MCF 10A (cell line): ENCODE results near the gene ATG12. TPM values are rescaled to one million over a fixed set of nuclear protein-coding genes. Genes with fewer than 3 reads are reported as not detected.

Experiments used
- BruUV-seq: library from RNA; stranded (reverse); fragments of 400-500 nt; replicated peaks from 2 replicates; lab custom pipeline; 2021; lab: Mats Ljungman, UMichigan
- CTCF ChIA-PET: fragments of 300-600 bp; sonication (Branson Sonifier 250); formaldehyde crosslinking; extraction: SDS; loops from one replicate; lab custom pipeline; 2021; ENCODE audit warnings: antibody characterized with exemption, inconsistent platforms; lab: Yijun Ruan, JAX
- POLR2A ChIA-PET: fragments of 300-600, 350-650 bp; sonication (Branson Sonifier 250); formaldehyde crosslinking; extraction: SDS; loops from one replicate; lab custom pipeline; 2020; ENCODE audit warnings: antibody characterized with exemption, inconsistent platforms; lab: Yijun Ruan, JAX
- DNase-seq: peaks from one replicate; pipeline ENCODE4 v3.0.0-alpha.2; 2018; ENCODE audit not compliant: unreplicated experiment
- H3K27ac Mint-ChIP-seq: one replicate; pipeline ENCODE4 v1.8.0; 2022; ENCODE audit warnings: mild to moderate bottlenecking, low read depth, mixed read lengths; ENCODE audit not compliant: unreplicated experiment
- H3K27me3 Mint-ChIP-seq: one replicate; pipeline ENCODE4 v1.8.0; 2022; ENCODE audit warnings: mixed read lengths; ENCODE audit not compliant: insufficient read depth, unreplicated experiment
- H3K36me3 Mint-ChIP-seq: one replicate; pipeline ENCODE4 v1.8.0; 2022; ENCODE audit warnings: mild to moderate bottlenecking, moderate library complexity, mixed read lengths; ENCODE audit not compliant: insufficient read depth, unreplicated experiment
- H3K4me1 Mint-ChIP-seq: one replicate; pipeline ENCODE4 v1.8.0; 2022; ENCODE audit warnings: mixed read lengths; ENCODE audit not compliant: insufficient read depth, unreplicated experiment
- H3K4me3 Mint-ChIP-seq: one replicate; pipeline ENCODE4 v1.8.0; 2022; ENCODE audit warnings: mild to moderate bottlenecking, moderate library complexity, mixed read lengths; ENCODE audit not compliant: unreplicated experiment
- H3K9me3 Mint-ChIP-seq: one replicate; pipeline ENCODE4 v1.8.0; 2022; ENCODE audit warnings: mixed read lengths; ENCODE audit not compliant: unreplicated experiment
- intact Hi-C: fragments of 100-400 bp; cut with micrococcal nuclease; formaldehyde crosslinking; loops from 2 replicates; pipeline ENCODE4 v1.14.1; 2022
- total RNA-seq: library from RNA; stranded (reverse); gene quantifications from 2 replicates; pipeline ENCODE4 v1.2.3, GENCODE V29; 2022
- TF ChIP-seq, protein P1 (sequence below): fragments of 200-600 bp; IDR thresholded peaks from one replicate; pipeline ENCODE4 v1.8.0; 2022; ENCODE audit warnings: antibody characterized with exemption, mild to moderate bottlenecking; ENCODE audit not compliant: unreplicated experiment

ATG12 gene
- total RNA-seq, 1 experiment from 2014 or later, result 42.6 TPM

DNA sequence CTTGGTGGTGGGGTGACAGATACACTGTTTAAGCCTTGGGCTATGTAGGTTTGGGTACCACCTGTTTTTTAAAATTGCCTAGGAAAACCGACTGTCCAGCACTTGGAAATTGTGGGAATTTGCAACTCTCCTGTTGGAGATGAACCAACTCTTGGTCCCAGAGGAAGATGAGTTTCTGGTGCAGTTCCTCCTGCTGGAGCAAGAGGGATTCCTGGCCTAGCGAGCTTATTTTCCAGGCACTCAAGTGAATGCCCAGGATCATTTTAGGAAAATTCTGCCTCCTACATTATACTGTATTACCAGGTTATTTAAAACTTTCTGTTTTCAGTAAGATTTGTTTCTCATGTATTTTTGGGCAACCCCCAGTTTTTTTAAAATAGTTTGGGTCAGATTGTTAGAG, 34.1 kb upstream of the ATG12 start:
- CTCF ChIA-PET, result interaction anchor here (0.7 kb wide), 1 partner anchor 50 kb away, joined by 3 read pairs; no protein-coding TSS in a partner anchor
- H3K27me3 Mint-ChIP-seq, result no peaks in the 10 kb centered on the region
- peaks cover 11% of the 10 kb centered on the region for H3K4me1 Mint-ChIP-seq
- H3K4me3 Mint-ChIP-seq, result no peak overlapping the region
- POLR2A ChIA-PET, result interaction anchor here (0.6 to 1.6 kb wide), 2 partner anchors 17 to 208 kb away, joined by 3 to 7 read pairs; no protein-coding TSS in a partner anchor
- no peaks in the 10 kb centered on the region for H3K9me3 Mint-ChIP-seq
- intact Hi-C loops, result no loop called here
- no peak overlapping the region for H3K27ac Mint-ChIP-seq
- peaks cover 23% of the 10 kb centered on the region for H3K36me3 Mint-ChIP-seq
- no TSS peak for BruUV-seq
- TF ChIP-seq, protein P1, sequence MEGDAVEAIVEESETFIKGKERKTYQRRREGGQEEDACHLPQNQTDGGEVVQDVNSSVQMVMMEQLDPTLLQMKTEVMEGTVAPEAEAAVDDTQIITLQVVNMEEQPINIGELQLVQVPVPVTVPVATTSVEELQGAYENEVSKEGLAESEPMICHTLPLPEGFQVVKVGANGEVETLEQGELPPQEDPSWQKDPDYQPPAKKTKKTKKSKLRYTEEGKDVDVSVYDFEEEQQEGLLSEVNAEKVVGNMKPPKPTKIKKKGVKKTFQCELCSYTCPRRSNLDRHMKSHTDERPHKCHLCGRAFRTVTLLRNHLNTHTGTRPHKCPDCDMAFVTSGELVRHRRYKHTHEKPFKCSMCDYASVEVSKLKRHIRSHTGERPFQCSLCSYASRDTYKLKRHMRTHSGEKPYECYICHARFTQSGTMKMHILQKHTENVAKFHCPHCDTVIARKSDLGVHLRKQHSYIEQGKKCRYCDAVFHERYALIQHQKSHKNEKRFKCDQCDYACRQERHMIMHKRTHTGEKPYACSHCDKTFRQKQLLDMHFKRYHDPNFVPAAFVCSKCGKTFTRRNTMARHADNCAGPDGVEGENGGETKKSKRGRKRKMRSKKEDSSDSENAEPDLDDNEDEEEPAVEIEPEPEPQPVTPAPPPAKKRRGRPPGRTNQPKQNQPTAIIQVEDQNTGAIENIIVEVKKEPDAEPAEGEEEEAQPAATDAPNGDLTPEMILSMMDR, result no peak
- no peak for DNase-seq

DNA sequence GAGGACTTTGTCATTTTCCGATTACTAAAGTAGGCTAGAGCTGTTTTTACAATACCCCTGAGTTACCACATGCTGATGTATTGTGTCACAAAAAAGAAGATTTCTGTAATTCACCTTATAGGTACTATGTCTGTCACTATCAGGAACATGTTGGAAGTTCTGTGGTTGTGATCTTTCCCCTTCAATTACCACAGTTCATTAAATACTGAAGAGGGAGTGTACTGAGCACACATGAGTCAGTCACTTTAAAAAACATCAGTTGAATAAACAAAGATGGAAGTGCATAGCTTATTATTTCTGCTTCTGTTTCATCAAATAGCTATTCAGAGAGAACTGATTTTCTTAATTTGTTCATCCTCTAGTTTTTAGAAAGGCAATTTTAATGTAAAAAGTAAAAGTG, 32.0 kb upstream of the ATG12 start:
- ChIA-PET POLR2A (interaction anchor here (1.0 to 2.0 kb wide), 3 partner anchors 14 to 32 kb away, joined by 3 to 7 read pairs (median 5); partner anchors contain the start of gene ATG12), CTCF (interaction anchor here (0.6 to 1.2 kb wide), 2 partner anchors 13 to 46 kb away, joined by 3 read pairs; no protein-coding TSS in a partner anchor)
- TF ChIP-seq, protein P1, result no peak
- no peak overlapping the region for H3K4me3 Mint-ChIP-seq
- BruUV-seq, result no TSS peak
- H3K27ac Mint-ChIP-seq, result peak overlapping the region; percentile 55
- peaks cover 18% of the 10 kb centered on the region for H3K4me1 Mint-ChIP-seq
- no peaks in the 10 kb centered on the region for H3K27me3 Mint-ChIP-seq
- H3K9me3 Mint-ChIP-seq, result no peaks in the 10 kb centered on the region
- intact Hi-C loops, result no loop called here
- DNase-seq, result peak; percentile 39
- peaks cover 22% of the 10 kb centered on the region for H3K36me3 Mint-ChIP-seq

DNA sequence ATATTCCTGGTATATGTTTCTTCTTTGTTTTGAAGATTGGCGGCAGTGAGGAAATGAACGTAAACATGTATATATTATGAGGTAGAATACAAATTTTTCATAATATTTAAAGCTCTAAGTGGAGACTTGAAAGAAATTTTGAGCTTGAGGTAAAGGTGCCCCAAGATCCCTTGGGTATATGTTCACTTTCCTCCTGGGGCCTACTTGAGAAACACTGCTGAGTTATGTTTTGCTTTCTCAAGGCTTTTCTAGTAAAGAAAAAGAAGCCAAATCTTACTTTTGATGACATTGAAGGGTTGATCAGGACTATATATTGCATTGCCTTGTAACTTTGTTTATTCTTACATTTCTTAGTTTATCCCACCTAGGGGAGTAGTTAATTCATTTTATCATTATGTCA, 31.1 kb upstream of the ATG12 start:
- TF ChIP-seq, protein P1, result no peak
- Mint-ChIP-seq H3K9me3 (no peaks in the 10 kb centered on the region), H3K27ac (peak overlapping the region; percentile 55), H3K4me3 (no peak overlapping the region), H3K27me3 (no peaks in the 10 kb centered on the region), H3K36me3 (peaks cover 23% of the 10 kb centered on the region), H3K4me1 (peaks cover 18% of the 10 kb centered on the region)
- no TSS peak for BruUV-seq
- no peak for DNase-seq
- ChIA-PET CTCF (interaction anchor here (1.2 kb wide), 1 partner anchor 15 kb away, joined by 5 read pairs; no protein-coding TSS in a partner anchor), POLR2A (interaction anchor here (0.6 to 1.5 kb wide), 2 partner anchors 28 to 29 kb away, joined by 3 read pairs; no protein-coding TSS in a partner anchor)
- intact Hi-C loops, result no loop called here

DNA sequence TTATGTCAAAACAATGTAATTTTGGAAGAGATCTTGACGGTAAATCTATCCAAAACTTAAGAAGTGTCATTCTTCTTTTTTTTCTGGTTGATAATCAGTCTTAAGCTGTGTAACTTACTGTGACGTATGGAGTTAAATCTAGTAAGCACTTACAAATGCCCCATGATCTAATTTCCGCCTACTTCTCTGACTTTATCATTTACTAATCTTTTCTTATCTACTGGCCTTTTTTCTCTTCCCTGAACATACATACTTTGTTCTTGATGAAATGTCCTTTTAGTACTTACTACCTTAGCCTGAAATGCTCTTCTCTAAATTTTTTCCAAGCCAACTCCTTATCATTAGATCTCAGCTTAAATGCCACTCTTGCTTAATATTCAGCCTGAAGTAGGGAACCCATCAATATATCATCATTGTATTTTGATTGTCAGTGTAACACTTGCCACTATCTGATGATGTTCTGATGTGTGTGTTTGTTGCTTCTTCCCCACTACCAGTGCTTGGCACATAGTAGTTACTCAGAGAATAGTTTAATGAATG, 28.0 kb upstream of the ATG12 start:
- H3K36me3 Mint-ChIP-seq, result peaks cover 23% of the 10 kb centered on the region
- no peak overlapping the region for H3K27ac Mint-ChIP-seq
- ChIA-PET POLR2A (interaction anchor here (1.2 to 1.3 kb wide), 2 partner anchors 9 to 26 kb away, joined by 4 to 5 read pairs; no protein-coding TSS in a partner anchor), CTCF (interaction anchor here (1.0 kb wide), 1 partner anchor 10 kb away, joined by 4 read pairs; no protein-coding TSS in a partner anchor)
- H3K9me3 Mint-ChIP-seq, result peaks cover 5% of the 10 kb centered on the region
- BruUV-seq, result no TSS peak
- intact Hi-C loops, result no loop called here
- TF ChIP-seq, protein P1, result no peak
- H3K27me3 Mint-ChIP-seq, result no peaks in the 10 kb centered on the region
- H3K4me1 Mint-ChIP-seq, result peaks cover 18% of the 10 kb centered on the region
- no peak for DNase-seq
- no peak overlapping the region for H3K4me3 Mint-ChIP-seq
